NCI-H345 treated with DMSO at 0.1 percent for 48 hours (cell line): ENCODE results near the gene TMA7.
"Not testable (repeated sequence)": the region's sequence is repeated elsewhere in the genome, so short reads cannot be mapped to it uniquely, and the experiment has no call there.

Source experiments
- DNase-seq: peaks from one replicate; lab custom pipeline; 2025; ENCODE audit not compliant: unreplicated experiment; lab: John Stamatoyannopoulos, UW

Gene TMA7

DNA sequence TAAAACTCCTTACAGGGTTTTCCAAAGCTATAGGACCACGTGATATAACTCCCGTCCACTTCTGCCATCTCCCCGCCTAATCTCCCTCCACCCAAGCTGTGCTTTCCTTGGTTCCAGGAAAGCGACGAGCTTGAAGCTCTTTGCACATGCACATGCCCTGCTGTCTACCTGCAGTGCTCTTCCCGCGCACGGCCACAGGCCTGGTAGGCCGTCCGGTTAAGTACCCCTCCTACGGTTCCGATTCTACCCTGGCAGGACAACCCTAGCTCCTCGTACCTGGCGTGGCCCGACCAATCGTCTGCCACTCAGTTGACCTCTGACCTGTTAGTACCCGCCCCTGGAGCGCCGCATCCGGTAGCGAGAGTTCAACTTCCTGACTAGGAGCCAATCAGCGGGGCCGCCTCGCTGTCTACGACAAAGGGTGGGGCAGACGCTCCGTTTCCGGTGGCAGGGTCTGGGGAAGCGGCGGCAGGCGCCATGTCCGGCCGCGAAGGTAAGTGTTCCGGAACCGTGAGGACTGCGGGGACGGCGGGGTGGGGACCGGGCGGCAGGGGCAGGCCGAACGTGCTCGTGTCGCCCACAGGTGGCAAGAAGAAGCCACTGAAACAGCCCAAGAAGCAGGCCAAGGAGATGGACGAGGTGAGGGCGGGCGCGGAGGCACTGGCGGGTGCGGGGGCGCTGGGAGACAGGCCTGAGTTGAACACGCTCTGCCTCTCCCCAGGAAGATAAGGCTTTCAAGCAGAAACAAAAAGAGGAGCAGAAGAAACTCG lies at the start of gene TMA7, which contains the start of gene CCDC51:
Gene TMA7 (plus strand): TSS at position 438 of the 770 bp plus-strand sequence. CDS start 40 bp downstream, at position 478.
Gene CCDC51 (minus strand): TSS at position 300 of the 770 bp plus-strand sequence. CDS start 4,991 bp downstream, outside the sequence.
- peak; percentile 87 for DNase-seq

DNA sequence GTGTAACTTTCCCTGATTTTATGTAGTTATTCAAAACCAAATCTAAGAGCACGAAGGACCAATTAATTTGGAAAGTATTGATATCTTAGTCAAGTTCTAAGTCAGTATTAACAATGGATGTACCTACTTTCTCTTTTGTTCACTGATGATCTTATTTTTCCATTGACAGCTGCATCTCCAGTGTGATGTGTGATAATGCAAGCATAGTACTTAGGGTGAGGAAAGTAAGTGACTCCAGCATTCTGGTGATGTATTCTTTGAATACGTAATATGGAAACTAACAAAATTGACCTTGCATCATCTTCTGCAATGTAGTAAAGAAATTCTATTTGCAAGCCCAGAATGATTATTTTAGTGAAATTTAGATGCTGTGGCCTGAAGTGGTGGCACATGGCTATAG lies 45.7 kb upstream of the TMA7 start:
- DNase-seq, result no peak

DNA sequence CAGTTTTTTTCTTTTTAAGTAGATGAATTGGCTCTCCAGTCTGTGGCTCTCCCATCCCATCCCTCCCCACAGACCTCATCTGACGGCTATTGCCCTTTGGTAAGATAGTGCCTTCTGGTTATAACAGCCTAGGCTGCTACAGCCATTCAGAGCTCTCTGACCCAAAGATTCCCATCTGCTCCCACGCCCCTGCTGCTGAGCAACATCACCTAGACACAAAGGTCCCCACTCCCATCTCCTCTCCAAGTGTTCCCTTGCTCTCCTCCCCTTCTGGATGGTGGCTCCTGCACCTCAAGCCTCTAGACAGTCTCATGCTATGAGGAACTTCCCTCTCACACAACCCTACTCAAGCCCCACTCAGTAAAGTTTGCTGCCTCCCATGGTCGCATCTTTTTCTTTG lies 44.3 kb upstream of the TMA7 start:
- DNase-seq, result no peak

DNA sequence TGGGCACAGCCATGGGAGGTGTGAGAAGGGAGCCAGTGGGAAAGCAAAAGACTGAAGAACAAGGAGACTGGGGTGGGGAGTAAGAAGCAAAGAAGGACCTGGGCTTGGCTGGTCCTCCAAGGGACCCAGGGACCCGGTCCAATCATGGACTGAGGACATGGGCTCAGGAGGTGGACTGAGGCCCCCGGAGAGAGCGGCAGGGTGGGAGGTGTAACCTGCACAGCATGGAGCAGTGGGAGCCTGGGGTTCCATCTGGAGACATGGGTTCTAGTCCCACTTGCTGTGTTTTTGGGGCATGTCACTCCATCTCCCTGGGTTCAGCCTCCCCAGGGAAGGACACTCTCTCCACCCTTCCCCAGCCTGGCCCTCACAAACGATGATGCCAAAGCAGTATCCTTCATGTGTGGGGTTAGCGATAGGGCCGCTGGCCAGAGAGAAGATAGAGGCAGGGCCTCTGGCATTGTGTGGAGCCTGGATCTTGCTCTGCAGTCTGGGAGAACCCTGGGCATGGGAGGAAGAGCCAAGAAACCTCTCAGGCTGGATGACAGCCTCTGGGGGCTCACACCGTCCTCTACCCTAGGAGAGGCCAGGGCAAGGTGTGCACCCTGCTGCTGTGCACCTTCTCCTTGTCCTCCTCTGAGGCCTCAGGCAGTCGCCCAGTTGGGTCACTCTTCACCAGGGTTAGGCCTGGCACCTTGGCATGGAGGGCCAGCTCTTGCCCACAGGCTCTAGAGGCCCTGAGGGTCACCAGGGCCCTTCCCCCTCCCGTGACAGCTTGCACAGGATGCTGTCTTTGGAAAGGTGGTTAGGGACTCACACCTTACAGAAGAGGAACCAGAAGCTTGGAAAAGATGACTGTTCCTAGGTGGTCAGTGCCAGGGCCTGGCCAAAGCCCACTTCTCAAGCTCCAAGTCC lies 42.0 kb upstream of the TMA7 start:
- DNase-seq, result no peak

DNA sequence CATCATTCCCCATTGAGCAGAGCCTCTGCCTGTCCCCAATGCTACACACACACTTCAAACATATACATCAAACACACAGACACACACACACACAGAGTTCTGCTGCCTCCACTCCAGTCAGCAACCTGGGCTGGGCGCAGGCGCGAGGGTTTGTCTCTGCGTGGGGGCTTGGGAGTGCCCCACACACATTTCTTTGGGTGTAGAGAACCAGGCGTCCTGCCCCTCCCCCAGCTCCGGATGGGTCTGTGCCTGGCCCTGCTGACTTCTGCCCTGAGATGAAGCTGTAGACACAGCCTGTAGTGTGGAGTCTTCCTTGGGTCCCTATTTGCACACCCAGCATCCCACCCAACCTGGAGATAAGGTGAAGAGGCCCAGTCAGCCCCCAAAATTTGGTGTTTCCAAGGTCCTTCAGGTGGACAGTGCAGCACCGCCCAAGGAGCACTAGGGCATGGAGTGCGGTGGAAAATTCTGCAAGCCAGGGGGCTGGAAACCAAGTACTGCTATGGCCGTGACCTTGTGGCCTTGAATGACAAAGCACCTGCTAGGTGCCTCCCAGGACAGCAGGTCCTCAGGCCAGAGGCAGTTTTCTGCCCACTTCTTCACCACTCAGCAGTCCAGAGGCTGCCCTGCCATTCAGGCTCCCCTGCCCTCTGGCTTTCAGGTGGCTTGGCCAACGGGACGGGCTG lies 41.2 kb upstream of the TMA7 start:
- DNase-seq, result no peak

DNA sequence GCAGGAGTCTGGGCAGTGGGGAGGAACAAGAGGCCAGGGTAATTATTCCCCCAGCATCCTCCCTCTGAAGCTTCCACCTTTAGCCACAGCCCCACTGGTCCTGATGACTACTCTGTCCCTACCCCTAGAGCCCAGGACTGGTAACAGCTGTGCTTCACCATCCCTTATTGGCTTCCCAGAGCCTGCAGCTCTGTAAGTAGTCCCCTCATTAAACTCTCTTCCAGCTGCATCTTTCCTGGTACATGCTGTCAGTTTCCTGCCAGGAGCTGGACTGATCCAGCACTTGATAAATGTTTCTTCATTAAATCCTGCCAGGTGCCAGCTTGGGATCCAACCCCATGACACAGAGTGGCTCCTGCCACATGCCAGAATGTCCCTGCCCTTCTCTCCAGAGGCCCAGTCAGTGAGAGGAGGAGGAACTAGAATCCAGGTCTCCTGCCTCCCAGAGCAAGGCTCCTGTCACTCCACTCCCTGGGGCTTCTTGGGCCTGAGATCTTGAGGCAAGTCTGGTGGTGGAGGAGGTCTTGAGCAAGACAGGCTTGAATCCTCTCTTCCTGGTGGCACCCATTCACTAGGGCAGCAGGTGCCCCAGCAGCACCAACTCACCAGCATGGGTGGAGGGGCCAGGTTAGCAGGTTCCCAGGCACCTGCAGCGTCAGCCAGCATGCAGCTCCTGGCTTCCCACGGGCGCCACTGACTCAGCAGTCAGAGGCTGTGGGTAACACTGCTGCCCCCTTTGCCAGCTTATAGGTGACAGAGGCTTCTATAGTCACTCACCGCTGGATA lies 40.5 kb upstream of the TMA7 start:
- DNase-seq, result no peak

DNA sequence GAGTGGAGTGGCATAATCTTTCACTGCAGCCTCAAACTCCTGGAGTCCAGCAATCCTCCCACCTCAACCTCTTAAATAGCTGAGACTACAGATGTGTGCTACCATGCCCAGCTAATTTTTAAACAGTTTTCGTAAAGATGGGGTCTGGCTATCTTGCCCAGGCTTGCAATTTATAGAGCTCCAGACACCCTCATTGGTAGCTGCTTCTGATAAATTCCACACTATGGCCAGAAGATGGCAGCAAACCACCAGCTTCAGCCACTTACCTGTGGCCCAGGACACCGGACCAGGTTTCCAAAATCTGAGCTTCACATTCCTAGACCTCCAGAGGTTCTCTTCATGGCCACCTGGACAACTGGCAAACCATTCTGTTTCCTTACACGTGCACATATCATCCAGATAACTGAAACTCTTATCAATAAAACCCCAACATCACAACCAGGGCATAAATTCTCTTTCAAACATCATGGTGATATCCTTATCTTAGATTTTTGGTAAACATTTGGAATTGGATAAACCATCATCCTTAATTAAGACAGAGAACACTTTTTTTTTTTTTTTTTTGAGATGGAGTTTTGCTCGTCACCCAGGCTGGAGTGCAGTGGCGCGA lies 39.1 kb upstream of the TMA7 start:
- peak; percentile 22 for DNase-seq

DNA sequence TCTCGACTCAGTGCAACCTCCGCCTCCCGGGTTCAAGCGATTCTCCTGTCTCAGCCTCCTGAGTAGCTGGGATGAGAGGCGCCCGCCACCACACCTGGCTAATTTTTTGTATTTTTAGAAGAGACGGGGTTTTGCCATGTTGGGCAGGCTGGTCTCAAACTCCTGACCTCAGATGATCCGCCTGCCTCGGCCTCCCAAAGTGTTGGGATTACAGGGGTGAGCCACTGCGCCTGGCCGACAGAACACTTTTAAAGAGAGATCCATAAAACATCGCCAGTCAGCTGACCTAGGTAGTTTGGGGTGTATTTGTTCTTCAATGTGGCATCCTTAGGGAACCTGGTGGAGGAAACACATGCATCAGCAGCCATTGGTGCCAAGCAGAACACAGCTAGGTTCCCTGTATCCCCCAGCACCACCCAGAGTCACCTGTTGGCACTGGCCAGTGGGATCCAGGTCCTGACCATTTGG lies 38.6 kb upstream of the TMA7 start:
- not testable (repeated sequence) for DNase-seq

DNA sequence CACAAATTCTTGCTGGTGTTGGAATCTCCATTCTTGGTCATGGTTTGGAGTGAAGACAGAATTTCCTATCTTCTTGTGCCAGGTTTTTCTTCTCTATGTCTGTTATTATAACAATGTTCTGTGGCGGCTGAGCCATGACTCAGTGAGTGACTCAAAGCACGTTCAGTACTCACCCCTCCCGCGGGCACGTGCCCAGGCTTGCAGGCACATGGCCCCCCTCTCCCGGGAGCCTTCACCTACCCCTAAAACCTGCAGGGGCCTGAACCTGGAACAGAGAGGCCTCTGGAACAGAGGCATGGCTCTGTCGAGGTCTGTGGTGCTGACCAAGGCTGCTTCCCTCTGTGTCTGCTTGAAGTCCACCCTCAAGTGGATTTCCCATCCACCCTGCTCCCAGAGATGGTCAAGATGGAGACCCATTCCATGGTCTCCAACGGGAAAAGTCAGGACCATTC lies 37.8 kb upstream of the TMA7 start:
- DNase-seq, result no peak

DNA sequence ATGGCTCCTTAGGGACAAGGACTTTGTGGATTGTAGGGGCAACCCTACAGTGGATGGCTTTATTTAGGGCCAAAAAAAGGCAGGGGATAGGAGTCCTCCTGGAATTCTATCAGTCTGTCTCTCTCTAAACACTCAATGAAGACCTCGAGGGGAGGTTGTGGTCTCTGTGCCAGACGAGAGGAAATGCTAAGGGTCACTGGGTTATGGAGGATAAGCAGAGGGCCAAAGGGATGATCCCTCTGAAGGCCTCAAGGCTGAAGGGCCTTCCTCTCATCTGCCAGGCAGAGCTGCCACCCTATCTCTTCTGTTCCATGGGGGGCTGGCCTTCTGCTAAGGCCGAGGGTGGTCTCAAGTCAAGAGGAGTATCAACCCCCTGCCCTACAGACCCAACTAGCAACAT lies 37.1 kb upstream of the TMA7 start:
- no peak for DNase-seq

DNA sequence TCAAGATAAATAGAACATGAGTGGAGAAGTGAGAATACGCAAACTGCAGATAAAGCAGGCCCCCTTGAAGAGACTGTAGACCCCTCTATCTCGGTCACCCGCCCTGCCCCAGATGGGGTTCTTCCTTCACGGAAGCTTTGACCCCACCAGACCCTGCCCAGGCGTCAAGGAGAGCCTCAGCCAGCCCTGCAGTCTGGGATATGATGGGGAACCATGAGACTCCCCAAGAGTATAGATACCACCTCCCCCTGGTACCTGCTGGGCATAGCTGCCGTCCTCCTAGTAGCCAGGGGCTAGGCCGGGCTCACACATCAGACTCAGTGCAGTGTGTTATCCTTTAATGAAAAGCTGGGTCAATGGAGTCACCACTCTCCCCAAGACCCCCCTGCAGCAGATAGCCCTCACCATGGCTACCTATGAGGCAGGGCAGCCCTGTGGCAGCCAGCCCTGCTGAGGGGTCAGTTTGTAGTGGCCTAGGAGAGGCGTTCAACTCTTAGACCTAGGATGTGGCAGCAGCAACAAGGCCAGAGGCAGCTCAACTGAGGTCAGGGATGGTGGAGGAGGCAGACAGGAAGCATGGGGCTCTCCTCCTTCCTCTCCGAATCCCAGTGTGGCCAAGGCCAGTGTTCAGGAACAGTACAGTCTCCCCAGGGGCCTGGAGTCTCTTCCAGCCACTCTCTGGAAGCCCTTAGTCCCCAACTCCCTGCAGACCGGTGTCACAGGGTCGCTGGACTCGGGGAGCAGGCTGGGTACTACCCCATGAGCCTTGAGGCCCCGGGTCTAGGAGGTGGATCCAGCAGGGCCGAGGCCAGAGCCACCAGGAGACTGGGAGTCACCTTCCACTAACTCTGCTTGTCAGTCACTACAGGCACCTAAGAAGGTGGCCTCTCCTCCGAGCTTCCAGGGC lies 36.3 kb upstream of the TMA7 start:
- DNase-seq, result no peak

DNA sequence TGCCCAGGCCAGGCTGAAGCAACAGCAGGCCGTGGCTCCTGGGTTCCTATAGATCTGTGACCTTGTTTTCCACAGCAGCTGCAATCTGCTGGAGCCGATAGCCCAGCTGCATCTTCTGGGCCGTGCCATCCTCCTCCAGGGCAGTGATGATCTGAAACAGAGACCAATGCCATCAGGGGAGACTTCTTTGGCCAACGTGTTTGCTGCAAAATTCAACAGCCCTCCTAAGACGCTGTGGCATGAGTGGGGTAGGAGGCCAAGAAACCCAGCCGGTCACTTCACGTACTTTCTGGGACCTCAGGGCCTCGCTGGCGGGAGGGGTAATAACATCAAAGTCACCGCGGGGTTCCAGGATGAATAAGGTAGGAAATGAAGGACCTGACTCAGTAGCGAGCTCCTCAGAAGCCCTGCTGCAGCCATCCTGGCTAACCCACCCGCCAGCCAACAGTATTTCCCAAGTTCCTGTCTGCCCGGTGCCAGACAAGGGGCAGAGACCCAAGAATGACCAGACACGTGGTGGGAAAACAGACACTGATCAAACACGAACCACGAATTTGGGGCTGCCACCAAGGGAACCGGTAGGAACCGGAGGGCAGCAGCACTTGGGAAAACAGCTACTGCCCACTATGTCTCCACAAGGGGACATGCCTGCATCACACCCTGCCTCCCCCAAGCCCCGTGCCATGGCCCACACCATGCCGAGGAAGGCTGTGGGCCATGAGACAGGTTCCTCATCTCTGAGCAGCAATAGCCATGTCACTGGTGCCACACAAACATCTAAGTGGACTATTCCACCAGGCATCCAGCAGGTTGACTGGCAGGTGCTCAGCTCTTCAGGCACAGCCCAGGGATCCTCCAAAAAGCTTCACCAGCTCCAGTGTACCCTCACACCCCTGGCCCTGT lies 35.4 kb upstream of the TMA7 start:
- DNase-seq, result no peak

DNA sequence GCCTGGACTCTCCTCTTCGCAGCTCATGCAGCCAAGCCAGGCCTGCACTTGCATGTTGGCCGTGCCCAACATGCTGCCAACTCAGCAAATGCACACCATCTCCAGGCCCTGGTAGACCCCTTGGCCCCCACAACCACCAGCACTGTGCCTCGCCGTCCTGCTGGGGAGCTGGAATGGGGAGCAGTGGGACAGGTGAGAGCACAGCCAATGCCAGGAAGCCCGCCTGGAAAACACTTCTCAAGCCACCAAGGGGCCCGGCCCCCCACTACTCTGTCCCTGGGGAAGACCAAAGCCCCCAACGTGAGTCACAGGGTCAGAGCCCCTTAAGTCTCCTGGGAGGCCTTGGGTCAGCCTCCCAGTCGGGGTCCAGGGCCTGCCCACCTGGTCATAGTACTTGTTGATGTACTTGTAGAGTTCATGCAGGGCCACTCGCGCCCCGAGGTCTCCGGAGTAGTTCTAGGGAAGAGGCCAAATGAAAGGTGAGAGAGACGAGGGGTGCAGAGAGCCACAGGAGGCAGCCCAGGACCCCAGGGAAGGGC lies 34.6 kb upstream of the TMA7 start:
- DNase-seq, result no peak

DNA sequence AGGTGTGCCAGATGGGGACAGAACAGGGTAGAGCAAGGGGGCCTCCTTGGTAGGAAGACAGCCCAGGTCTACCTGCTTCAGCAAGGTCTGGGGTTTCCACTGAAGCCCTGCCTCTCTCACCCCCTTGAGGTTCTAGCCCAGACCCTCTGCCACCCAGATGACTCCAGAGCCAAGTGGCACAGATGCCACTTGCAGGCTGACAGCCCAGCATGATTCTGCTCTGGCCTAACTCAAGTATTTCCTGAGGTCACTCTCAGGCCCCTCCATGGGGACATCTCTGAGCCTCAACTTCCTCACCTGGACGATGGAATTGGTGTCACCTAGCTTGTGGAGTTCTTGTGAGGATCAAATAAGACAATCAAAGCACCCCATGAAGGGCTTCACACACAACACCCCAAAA lies 34.1 kb upstream of the TMA7 start:
- DNase-seq, result no peak

DNA sequence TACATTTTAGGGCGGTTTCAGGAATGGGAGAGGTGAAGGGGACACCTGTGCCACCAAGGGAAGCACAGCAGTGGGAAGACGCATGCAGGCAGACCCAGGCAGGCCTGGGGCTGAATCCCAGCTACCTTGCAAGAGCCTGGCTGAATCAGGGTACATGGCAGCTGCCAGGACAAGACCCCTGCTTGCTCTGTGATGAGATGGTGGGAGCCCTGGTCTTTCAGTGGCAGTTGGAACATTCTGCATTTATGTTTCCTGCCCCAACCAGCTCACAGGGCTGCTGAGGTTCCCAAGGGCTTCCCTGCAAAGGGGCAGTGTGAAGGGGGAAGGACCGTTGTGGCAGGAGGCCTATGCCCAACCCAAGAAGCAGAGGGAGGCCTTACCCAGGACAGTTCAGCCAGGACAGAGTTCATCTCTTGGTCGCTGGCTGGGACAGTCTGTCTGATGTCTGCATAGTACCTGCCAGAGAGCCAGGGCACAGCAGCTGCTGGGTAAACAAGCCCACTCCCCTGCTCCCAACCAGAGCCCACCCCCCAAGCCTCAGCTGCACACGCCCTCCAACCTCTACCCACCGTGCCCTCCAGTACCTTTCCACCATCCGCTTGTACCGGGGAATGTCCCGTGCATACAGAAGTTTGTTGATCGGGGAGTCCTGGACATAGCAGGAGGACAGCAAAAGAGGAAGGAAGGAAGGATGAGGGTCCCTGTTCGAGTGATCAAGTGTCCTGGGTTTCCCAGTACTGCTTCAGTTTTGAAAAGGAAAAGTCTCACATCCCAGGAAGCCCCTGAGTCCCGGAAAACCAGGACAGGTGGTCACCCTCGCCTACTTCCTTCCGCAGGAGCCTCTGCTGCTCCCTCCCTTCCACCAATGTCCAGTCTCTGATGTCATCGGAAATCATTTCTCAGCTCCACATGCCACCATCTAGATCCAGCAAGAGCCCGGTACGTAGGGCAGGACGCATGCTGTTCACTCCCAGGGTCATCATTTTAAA lies 33.3 kb upstream of the TMA7 start:
- DNase-seq, result no peak

DNA sequence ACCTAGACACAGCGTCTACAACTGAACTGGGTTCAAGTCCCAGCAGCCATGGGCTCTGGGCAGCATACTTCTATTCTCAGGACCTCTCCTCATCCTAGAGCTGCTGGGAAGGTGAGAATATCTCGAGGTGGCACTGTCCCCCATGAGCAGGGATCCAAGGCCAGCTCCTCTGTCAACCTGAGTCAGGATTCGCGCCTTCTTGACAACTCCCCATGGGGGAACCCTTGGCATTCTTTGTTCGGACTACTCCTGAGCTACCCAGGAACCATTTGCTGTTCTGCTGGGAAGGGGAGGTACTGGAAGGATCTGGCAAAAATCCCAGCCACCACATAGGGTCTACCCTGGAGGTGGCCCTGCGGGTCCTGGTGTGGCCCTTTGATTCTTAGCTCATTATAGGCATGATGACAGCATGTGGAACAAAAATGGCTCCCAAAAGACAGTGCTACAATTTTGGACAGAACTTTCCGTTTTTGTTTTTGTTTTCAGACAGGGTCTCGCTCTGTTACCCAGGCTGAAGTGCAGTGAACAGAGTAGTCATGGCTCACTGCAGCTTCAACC lies 32.4 kb upstream of the TMA7 start:
- no peak for DNase-seq
